GM12865 (cell line): ENCODE data around the gene DCN.

Source experiments
- DNase-seq: peaks from one replicate; pipeline ENCODE4 v3.0.0; 2010; ENCODE audit warnings: low read depth
- H3K4me3 ChIP-seq: 2 replicates; pipeline ENCODE4 v1.5.1; 2011; ENCODE audit warnings: mild to moderate bottlenecking, low read depth, low read length, control low read depth
- CTCF ChIP-seq: IDR thresholded peaks from 2 replicates; pipeline ENCODE4 v1.5.1; 2011; ENCODE audit warnings: low read length, control low read depth, low read depth, inconsistent platforms; ENCODE audit not compliant: insufficient read depth; ENCODE audit errors: missing control alignments

DCN gene

DNA sequence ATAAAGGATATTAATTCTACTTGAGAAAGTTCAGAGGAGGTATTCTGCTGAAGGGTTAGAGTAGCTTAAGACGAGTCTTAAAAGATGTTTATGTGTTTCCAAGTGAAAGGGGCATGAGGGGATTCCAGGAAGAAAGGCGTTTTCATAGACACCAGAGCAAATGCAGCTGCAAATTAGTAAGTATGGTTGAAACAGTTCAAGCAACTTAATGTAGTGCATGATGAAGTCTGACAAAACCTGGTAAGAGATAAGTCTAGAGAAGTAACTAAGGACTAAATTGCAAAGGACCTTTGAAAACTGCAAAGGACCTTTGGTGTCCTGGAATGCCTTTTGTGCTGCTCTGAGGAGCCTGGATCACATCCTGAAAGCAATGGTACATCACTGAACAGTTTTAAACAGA lies 82.8 kb downstream of the DCN start:
- no peak for TF ChIP-seq CTCF
- H3K4me3 ChIP-seq, result no peak overlapping the region
- no peak for DNase-seq

DNA sequence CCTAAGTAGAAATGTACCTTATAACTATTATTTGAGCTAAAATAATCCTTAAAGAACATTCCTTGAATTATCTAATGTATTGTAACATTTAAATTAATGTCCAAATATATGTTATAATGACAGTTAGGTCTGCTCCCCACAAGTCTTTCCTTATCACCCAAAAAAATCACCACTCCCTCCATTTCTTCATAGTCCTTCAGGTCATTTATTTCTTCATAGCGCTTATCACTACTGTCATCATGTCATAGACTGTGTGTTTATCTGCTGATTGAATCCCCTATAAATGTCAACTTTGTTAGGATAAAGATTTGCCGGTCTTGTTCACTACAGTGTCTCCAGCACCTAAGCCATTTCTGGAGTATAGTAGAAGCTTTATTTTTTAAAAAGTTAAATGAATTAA lies 83.3 kb downstream of the DCN start:
- TF ChIP-seq CTCF, result no peak
- DNase-seq, result no peak
- no peak overlapping the region for H3K4me3 ChIP-seq

DNA sequence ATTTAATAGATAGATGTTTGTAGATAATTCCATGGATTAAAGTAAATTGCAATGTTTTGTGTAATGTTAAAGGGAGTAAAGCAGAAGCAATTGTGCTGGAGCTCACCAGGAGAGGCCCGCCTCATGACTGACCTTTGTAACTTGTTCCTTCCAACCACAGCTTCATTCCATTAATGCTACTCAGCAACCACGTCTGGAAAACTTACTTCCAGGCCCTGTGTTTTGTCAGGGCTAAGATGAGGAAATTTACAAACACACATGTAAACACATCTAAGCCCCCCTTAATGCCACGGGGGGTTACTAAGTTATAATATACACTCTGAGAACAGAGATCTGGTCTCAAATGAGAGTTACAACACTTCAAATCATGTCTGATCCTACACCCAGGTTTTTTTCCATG lies 83.7 kb downstream of the DCN start:
- no peak for TF ChIP-seq CTCF
- no peak for DNase-seq
- H3K4me3 ChIP-seq, result no peak overlapping the region

- TF ChIP-seq CTCF, result no peak
- no peak for DNase-seq
Measured at GRCh38 chr12:91098461-91098860, 84.2 kb downstream of the DCN start.

DNA sequence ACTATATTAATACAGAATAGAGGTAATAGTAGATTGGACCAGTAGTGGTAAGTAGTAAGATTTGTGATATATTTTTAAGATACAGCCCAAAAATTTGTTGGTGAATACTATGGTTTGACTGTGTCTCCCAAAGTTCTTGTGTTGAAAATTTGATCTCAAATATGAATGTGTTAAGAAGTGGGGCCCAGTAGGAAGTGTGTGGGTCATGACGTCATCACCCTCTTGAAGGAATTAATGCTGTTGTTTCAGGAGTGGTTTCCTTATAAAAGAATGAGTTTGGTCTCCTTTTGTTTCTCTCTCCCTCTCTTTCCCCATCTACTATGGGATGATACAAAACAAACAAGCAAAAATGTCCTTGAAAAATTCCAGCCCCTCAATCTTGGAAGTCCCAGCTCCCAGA lies 87.7 kb downstream of the DCN start:
- TF ChIP-seq CTCF, result no peak
- H3K4me3 ChIP-seq, result no peak overlapping the region
- DNase-seq, result no peak

More at GRCh38 chr12:91098461-91098860, 84.2 kb downstream of the DCN start:
- no peak overlapping the region for H3K4me3 ChIP-seq

- no peak overlapping the region for H3K4me3 ChIP-seq
- no peak for DNase-seq
- TF ChIP-seq CTCF, result no peak
Measured at GRCh38 chr12:91094032-91094662, 88.5 kb downstream of the DCN start.

- H3K4me3 ChIP-seq, result no peak overlapping the region
- no peak for TF ChIP-seq CTCF
- no peak for DNase-seq
Measured at GRCh38 chr12:91093341-91093740, 89.3 kb downstream of the DCN start.
